HG03039 (cell line): Measurements from ENCODE around the gene CCDC85A.

Experiments used
- ATAC-seq: cut with Tn5 transposase; IDR thresholded peaks from one replicate; pipeline ENCODE4 v1.9.1; 2021; ENCODE audit warnings: mild to moderate bottlenecking, moderate library complexity; ENCODE audit not compliant: unreplicated experiment

Gene CCDC85A

DNA sequence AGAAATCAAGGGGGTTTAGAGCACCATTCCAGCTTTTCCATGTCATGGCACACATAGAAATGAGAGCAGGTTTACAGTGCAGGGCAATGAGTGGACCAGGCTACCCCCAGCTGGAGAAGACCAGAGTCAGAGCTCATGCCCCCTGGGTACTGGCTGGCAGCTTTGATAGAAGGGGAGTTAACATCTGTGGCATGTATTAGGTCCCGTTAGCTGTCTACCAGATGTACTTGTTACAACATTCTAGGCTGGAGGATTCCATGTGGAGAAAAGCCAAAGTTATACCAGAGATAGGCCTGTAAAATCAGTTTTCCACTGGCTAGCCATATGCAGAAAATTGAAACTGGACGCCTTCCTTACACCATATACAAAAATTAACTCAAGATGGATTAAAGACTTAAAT lies 109.2 kb downstream of the CCDC85A start:
- no peak for ATAC-seq

GRCh38 chr2:56295666-56296065 lies 111.9 kb downstream of the CCDC85A start:
- ATAC-seq = no peak

GRCh38 chr2:56297671-56298070 lies 113.9 kb downstream of the CCDC85A start:
- no peak for ATAC-seq

- no peak for ATAC-seq
Observed at GRCh38 chr2:56299171-56299691, 115.4 kb downstream of the CCDC85A start.

DNA sequence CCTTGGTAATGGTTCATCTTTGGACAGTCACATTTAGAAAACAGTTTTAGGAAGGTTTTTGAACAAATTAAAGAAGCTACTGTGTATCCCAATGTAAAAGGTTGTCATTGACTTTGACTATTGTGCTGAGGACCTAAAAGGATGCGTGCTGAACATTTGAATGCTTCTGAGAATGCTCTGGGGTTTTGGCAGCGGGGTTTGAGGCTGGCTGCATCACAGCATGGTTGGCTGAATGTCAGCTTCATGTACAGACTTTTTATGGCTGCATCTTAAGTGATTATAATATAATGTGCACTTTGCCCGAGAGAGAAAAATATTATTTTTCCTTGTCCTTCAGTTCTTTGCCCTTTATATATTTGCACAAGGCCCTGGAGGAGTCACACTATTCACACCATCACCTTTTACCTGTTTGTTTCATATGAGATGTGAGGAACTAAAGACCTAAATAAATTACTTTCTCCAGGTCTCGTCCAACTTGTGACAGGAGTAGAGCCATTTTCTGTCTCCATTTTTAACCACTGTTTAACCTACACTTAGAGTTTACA lies 125.9 kb downstream of the CCDC85A start:
- no peak for ATAC-seq

DNA sequence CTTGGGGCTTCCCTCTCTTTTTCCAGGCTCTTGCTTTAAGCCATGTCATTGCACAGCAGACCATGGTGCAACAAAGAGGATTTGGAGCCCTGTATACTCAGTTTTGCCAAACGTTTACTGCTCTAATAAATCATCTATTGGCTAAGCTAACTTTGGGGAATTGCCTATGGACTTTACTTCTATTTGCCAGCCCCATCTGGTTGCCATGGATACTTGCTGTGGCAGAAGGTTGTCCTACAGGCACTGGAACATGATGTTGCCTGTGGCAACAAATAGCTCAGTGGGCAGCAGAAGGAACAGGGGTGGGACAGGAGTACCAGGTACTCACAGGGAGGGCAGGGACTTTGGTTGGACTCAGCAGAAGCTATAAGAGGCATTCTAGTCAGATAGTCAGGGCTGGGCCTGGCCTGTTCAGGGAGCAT lies 129.7 kb downstream of the CCDC85A start:
- ATAC-seq = no peak

DNA sequence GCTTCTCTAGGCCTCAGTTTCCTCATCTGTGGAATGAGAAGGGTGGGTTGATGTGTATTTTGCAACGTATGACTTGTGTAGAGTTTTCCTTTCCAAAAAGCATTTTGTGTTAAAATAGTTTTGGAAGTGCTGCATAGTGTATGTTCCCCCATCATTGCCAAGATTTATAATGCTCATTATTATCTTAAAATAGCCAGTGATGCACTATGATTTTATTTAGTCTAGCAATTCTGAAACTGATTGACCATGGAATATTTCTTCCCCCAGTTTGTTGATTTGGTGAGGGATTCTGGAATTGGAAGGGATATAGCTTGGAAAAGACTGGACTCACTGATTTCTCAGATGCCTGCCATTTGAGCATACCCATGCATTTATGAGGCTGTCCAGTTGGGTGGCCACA lies 130.6 kb downstream of the CCDC85A start:
- no peak for ATAC-seq

GRCh38 chr2:56314796-56315195 lies 131.0 kb downstream of the CCDC85A start:
- no peak for ATAC-seq

GRCh38 chr2:56315376-56315775 lies 131.6 kb downstream of the CCDC85A start:
- ATAC-seq = no peak

DNA sequence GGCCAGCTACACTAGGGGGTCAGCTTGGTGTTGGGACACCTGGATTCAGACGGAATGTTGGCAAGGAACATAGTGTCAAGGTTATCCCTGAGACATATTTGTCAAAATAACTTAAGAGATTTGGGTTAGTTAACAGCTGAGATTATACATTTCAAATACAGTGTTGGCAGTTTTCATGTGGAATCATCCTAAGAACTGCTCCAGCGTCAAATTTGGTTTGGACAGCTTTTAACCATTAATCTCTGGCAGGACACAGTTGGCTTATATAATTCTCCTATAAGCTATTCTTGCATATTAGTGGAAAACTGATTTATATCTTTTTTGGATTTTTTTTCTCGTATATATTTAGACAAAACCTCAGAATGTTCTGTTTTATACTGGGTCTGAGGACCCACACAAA lies 132.2 kb downstream of the CCDC85A start:
- no peak for ATAC-seq

GRCh38 chr2:56318147-56318546 lies 134.4 kb downstream of the CCDC85A start:
- no peak for ATAC-seq

- ATAC-seq = no peak
Observed at GRCh38 chr2:56325661-56326345, 142.0 kb downstream of the CCDC85A start.

DNA sequence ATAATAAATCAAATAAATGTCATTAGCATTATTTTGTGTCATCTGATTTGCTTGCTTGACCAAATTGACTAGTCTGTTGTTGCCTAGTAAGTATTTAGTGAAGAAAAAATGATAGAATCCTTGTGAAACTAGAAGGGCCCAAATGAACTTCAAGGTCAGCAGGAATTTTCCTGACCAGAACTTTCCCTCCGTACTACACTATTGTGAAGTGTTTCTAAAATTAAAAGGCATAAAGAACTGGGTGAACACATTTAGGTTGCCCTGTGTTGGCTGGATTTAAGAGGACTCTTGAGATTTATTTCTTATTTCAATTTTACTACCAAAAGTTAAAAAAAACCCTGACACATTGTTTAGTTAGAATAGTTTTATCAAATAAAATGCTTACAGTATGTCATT lies 142.6 kb downstream of the CCDC85A start:
- ATAC-seq = no peak

GRCh38 chr2:56331810-56332209 lies 148.0 kb downstream of the CCDC85A start:
- ATAC-seq = no peak

DNA sequence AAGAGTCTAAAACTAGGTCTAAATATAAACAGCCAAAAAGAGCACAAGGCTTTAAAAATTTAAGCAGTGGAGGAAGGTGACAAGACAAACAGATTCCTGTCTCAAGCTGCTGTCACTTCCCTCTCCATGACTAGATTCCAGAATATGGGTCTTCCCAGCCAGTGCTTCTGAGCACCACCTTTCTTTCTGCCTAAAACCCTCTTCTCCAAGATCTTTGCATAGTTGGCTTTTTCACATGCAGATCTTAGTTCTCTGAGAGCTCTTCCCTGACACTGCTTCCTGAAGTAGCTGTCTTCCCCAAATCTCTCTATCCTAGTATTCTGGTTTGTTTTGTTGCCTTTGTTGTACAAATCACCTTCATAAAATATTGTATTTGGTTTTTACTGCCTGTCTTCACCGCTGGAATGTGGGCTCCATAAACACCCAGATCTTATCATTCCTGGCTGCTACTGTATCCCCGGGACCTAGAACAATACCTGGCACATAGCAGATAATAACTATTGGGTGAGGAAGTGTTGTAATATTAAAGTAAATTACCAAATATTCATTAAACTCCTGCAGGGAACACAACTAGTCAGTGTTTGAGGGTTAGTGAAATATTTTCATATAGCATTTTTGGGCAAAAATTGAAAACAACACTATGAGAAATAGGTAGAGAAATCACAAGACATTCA lies 150.2 kb downstream of the CCDC85A start:
- ATAC-seq = no peak

DNA sequence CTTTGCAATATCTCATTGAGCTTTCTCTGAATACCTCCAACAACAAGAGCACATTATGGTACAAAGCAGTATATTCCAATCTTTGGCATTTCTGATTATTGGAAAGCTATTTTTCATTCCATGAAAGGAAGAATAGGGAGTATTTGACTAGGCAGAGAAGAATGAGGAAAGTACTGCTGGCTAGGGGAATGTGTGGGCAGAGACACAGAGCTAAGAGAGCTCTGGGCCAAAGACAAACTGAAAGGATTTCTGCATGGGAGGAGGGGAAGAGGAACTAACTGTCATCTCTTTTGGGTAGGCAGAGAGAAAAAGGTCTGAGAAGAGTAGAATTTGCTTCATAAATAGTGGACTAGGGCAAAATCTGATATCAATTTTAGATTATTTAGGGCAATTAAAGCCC lies 150.8 kb downstream of the CCDC85A start:
- ATAC-seq = no peak

DNA sequence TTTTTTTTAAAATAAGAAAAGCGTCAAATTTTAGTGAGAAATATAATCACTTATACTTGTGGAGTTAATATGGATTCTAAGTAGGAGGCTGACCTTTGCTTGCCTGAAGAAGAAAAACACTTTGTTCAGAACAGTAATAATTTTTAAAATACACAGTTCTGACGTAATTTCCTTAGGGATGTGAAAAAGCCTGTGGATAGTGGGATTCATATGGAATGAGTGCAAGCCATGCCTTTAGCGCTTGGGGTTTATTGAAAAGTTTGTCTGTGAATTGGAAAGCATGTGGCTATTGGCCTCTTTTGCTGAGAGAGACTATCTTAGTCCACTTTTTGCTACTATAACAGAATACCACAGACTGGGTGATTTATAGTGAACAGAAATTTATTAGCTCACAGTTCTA lies 151.3 kb downstream of the CCDC85A start:
- ATAC-seq = no peak

- ATAC-seq = no peak
Observed at GRCh38 chr2:56337342-56337741, 153.6 kb downstream of the CCDC85A start.

GRCh38 chr2:56338232-56338631 lies 154.4 kb downstream of the CCDC85A start:
- ATAC-seq = no peak

DNA sequence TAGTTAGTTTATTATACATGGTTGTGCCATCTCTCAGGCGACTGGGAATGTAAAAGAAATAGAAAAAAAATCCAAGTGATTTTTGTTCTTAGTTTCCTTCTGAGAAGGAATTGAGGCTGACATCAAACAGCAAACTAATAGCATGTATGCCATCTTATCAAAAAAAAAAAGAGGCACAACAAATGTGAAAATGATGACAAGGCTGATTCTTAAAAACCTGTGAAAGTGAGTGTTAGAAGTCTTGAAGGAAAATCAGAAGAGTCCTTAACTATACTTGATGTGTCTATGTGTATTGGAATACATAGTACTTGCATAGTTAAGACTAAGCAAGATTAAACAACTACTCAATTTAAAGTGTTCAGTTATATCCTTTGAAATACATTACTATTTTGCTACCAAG lies 161.0 kb downstream of the CCDC85A start:
- ATAC-seq = no peak

GRCh38 chr2:56347881-56348280 lies 164.1 kb downstream of the CCDC85A start:
- no peak for ATAC-seq
